Activated naive CD8-positive, alpha-beta T cell treated with anti-CD3 and anti-CD28 coated beads for 36 hours (primary cell): ENCODE results near the gene MALL. TPM values are rescaled to one million over a fixed set of nuclear protein-coding genes. Genes with fewer than 3 reads are reported as not detected.
"Not testable (repeated sequence)": the region's sequence is repeated elsewhere in the genome, so short reads cannot be mapped to it uniquely, and the experiment has no call there.

ENCODE experiments used
- DNase-seq: peaks from one replicate; pipeline ENCODE4 v3.0.0; 2021
- H3K27ac Mint-ChIP-seq: one replicate; pipeline ENCODE4 v1.8.0; 2022; ENCODE audit warnings: mild to moderate bottlenecking, moderate library complexity, mixed read lengths
- H3K27me3 Mint-ChIP-seq: one replicate; pipeline ENCODE4 v1.8.0; 2022; ENCODE audit warnings: mild to moderate bottlenecking, mixed read lengths
- H3K36me3 Mint-ChIP-seq: one replicate; pipeline ENCODE4 v1.8.0; 2021; ENCODE audit warnings: mild to moderate bottlenecking, mixed read lengths
- H3K4me1 Mint-ChIP-seq: one replicate; pipeline ENCODE4 v1.8.0; 2021; ENCODE audit warnings: mixed read lengths
- H3K4me3 Mint-ChIP-seq: one replicate; pipeline ENCODE4 v1.8.0; 2022; ENCODE audit warnings: mild to moderate bottlenecking, moderate library complexity, mixed read lengths
- H3K9me3 Mint-ChIP-seq: one replicate; pipeline ENCODE4 v1.8.0; 2022; ENCODE audit warnings: mixed read lengths
- total RNA-seq, 2 experiments: library from RNA; stranded (reverse); gene quantifications; one replicate each; pipeline ENCODE4 v1.2.3, GENCODE V29; 2021

MALL gene
- total RNA-seq, 2 experiments from 2014 or later = 0.35 to 0.42 TPM

GRCh38 chr2:110105608-110106467 is 9.8 kb downstream of the MALL start:
- no peaks in the 10 kb centered on the region for H3K36me3 Mint-ChIP-seq
- peaks cover 75% of the 10 kb centered on the region for H3K27me3 Mint-ChIP-seq
- peaks cover 19% of the 10 kb centered on the region for H3K4me1 Mint-ChIP-seq
- peaks cover 7% of the 10 kb centered on the region for H3K9me3 Mint-ChIP-seq
- no peak for DNase-seq
- H3K4me3 Mint-ChIP-seq = no peak overlapping the region
- no peak overlapping the region for H3K27ac Mint-ChIP-seq

GRCh38 chr2:110105183-110105582 is 10.4 kb downstream of the MALL start:
- H3K4me1 Mint-ChIP-seq = peaks cover 18% of the 10 kb centered on the region
- no peak overlapping the region for H3K4me3 Mint-ChIP-seq
- no peak overlapping the region for H3K27ac Mint-ChIP-seq
- no peaks in the 10 kb centered on the region for H3K36me3 Mint-ChIP-seq
- peaks cover 5% of the 10 kb centered on the region for H3K9me3 Mint-ChIP-seq
- peaks cover 68% of the 10 kb centered on the region for H3K27me3 Mint-ChIP-seq
- no peak for DNase-seq

DNA sequence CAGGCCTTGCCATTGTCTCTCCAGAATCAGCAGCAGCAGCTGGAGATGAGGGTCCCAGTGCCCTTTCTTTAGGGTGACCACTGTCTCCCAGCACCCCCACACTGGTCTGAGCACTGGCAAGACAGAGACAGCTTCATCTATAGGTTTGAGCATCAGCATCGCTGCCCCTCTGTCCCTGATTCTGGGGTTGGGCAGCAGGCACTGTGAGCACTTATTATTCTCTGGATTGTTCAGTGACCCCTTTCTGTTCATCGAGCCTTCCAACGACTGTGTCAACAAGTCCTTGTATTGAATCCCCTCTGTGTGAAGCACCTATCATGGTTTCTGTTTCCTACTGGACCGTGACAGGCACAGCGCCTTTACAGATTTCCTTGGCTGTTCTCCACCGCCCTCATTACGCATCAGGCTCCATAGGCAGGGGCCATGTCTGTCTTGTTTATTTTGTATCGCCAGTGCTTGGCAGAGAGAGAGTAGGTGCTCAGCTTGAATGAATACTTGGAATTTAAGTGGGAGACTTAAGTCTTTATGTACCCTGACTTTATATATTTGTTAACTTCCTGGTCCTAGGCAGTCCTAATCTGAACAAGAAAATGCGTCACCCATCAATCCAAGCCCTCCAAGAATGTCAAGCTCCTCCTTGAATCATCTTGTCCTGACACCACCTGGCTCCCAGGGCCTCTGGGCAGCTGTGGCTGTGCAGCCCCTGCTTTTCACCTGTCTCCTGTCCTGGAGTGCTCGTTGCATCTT is 11.4 kb downstream of the MALL start:
- no peak overlapping the region for H3K4me3 Mint-ChIP-seq
- H3K9me3 Mint-ChIP-seq = peaks cover 1% of the 10 kb centered on the region
- no peak overlapping the region for H3K27ac Mint-ChIP-seq
- H3K4me1 Mint-ChIP-seq = peaks cover 9% of the 10 kb centered on the region
- no peaks in the 10 kb centered on the region for H3K36me3 Mint-ChIP-seq
- peaks cover 61% of the 10 kb centered on the region for H3K27me3 Mint-ChIP-seq
- no peak for DNase-seq

DNA sequence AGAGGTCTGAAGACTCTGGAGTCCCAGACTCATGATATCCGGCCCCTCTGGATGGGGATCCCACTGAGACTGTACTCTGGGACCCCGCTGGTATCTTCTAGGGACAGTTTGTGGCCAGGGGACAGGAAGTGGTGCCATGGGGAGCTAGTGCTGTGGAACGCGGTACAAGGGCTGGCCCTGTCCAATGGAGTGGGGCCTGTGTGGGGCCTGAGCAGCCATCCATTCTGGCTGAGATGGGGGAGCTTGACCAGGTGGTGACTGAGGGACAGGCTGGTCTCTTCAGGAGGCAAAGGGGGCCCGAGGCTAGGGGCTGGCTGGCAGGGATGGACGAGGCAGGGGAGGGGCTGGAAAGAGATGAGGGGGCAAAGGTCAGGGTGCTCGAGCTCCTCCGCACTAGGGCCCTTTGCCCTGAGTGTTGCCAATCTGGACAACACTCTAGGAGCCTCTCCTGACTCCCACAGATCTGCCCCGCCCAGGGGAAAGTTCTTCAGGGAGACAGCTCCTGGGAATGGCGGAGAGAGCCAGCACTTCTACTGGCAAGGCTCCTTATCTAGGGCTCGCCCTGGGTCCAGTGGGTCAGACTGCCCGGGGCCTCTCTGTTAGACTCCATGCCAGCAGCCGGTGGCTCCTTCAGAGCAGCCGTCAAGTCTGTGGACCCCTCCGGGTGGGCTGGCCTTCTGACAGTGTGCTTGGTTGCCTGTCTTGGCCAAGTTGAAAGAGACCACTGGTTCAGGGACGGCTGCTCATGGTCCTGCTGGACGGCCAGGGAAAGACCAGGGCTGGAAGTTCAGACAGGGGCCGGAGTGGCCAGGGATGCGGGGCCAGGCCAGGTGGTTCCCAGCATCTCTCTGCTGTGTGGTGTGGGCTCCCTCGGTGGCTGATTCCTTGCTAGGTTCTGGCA is 12.3 kb downstream of the MALL start:
- Mint-ChIP-seq H3K4me3 (no peak overlapping the region), H3K27me3 (peaks cover 52% of the 10 kb centered on the region), H3K9me3 (peaks cover 1% of the 10 kb centered on the region), H3K27ac (no peak overlapping the region), H3K36me3 (no peaks in the 10 kb centered on the region), H3K4me1 (peaks cover 8% of the 10 kb centered on the region)
- DNase-seq = no peak

DNA sequence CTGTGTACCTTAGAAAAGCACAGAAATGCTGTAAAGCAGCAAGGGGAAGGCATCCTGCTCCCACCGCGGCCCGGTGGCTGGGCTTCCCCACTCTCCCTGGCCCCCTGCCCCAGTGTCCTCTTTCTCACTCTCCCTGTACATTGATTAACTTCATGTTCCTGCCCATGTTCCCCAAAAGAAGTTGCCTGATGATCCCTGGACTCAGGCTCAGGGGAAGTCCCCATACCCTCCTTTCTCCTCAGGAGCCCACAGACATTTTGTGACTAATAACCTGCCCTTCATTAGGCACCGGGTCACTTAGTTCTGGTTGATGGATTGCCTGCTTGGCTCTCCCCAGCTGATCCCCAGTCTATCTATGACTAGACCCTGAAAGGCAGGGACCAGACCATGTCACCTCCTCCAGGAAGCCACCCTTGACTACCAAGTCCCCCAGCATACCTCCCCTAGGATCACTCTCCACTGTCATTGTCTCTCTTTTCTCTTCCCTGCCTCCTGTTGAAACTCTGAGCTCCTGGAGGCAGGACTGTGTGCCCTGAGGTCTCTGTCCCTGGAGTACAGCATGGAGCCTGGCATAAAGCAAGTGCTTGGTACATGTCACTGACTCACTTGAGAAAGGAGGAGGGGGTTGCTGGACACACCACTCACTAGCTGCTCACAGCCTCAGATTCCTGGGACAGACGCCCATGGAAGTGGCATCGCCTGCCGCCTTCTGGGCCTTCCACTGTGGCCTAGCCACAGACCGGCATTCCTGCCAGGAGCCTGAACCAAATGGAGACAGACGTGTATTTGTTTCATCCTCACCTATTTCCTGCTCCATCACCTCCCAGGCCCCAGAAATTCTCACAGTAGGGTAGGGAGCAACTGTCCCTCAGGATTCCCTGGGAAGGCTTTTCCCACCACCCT is 13.5 kb downstream of the MALL start:
- Mint-ChIP-seq H3K4me3 (no peak overlapping the region), H3K27ac (no peak overlapping the region), H3K9me3 (no peaks in the 10 kb centered on the region)

GRCh38 chr2:110101280-110101844 is 14.3 kb downstream of the MALL start:
- Mint-ChIP-seq H3K27ac (no peak overlapping the region), H3K4me3 (no peak overlapping the region), H3K9me3 (no peaks in the 10 kb centered on the region), H3K27me3 (peaks cover 39% of the 10 kb centered on the region), H3K36me3 (no peaks in the 10 kb centered on the region), H3K4me1 (peaks cover 8% of the 10 kb centered on the region)
- DNase-seq = no peak

More for the DNA sequence above, 13.5 kb downstream of the MALL start:
- DNase-seq = no peak
- Mint-ChIP-seq H3K4me1 (peaks cover 8% of the 10 kb centered on the region), H3K27me3 (peaks cover 45% of the 10 kb centered on the region), H3K36me3 (no peaks in the 10 kb centered on the region)

GRCh38 chr2:110100880-110101279 is 14.7 kb downstream of the MALL start:
- DNase-seq, H3K36me3 Mint-ChIP-seq: not testable (repeated sequence)
- H3K27me3 Mint-ChIP-seq = peaks cover 40% of the 10 kb centered on the region

DNA sequence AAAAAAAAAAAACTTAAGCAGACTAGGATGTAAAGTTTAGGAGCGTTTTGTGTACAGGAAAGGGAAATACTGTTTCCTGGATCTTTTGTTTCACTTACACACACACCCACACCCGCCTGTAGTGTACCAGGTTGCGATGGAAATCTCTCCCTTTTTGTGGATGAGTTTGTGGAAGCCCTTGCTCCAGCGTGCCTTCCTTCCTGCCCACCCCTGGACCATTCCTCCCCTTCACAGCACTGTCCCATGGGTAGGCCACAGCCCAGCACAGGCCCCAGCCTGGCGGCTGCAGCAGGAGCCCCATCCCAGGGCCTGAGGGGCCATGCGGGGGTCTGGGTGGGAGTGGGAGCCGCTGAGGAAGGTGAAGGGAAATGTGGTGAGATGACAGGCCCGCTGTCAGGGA is 15.1 kb downstream of the MALL start:
- Mint-ChIP-seq H3K36me3 (no peaks in the 10 kb centered on the region), H3K27ac (no peak overlapping the region), H3K4me1 (peaks cover 8% of the 10 kb centered on the region), H3K4me3 (no peak overlapping the region), H3K27me3 (peaks cover 36% of the 10 kb centered on the region), H3K9me3 (no peaks in the 10 kb centered on the region)
- no peak for DNase-seq

More at GRCh38 chr2:110100880-110101279, 14.7 kb downstream of the MALL start:
- not testable (repeated sequence) for H3K4me3 Mint-ChIP-seq, H3K4me1 Mint-ChIP-seq, H3K9me3 Mint-ChIP-seq, H3K27ac Mint-ChIP-seq

DNA sequence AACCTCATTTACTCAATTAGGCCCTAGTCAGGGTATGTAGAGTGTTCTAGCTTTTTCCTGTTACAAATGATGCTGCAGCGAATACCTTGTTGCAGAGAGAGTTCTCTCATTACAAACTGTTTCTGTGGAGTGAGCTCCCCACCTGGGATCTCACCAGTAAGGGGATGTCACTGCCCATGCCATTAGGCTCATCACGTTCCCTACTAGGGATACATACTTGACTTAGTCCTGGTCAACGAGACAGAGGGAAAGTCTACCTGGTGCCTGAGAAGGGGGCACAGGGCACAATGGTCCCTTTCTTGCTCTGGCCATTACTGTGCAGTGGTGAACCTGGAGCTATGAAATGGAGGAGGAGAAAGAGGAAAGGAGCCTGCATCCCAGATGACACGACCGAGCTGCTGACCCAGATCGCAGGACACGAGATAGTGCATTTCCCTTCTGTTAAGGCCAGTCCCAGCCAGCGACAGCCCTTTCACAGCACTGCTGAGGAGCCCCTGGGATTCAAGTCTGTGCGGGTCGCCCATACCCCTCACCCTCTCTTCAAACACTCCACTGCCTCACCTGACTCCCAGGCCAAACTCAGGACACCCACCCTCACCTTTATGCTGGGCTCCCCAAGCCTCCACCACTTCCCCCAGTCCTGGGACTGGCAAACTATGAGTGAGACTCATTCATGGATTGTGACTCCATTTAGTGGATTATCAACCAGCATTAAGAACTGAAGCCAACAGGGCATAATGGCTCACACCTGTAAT is 16.0 kb downstream of the MALL start:
- H3K27me3 Mint-ChIP-seq = peaks cover 27% of the 10 kb centered on the region
- H3K36me3 Mint-ChIP-seq = no peaks in the 10 kb centered on the region
- no peak for DNase-seq
- H3K27ac Mint-ChIP-seq = no peak overlapping the region
- H3K4me1 Mint-ChIP-seq = peaks cover 8% of the 10 kb centered on the region
- H3K9me3 Mint-ChIP-seq = no peaks in the 10 kb centered on the region
- H3K4me3 Mint-ChIP-seq = no peak overlapping the region

- Mint-ChIP-seq H3K9me3 (no peaks in the 10 kb centered on the region), H3K27me3 (peaks cover 21% of the 10 kb centered on the region), H3K4me1 (peaks cover 8% of the 10 kb centered on the region), H3K36me3 (no peaks in the 10 kb centered on the region), H3K27ac (no peak overlapping the region), H3K4me3 (no peak overlapping the region)
- DNase-seq = no peak
Measured at GRCh38 chr2:110099038-110099425, 16.6 kb downstream of the MALL start.

DNA sequence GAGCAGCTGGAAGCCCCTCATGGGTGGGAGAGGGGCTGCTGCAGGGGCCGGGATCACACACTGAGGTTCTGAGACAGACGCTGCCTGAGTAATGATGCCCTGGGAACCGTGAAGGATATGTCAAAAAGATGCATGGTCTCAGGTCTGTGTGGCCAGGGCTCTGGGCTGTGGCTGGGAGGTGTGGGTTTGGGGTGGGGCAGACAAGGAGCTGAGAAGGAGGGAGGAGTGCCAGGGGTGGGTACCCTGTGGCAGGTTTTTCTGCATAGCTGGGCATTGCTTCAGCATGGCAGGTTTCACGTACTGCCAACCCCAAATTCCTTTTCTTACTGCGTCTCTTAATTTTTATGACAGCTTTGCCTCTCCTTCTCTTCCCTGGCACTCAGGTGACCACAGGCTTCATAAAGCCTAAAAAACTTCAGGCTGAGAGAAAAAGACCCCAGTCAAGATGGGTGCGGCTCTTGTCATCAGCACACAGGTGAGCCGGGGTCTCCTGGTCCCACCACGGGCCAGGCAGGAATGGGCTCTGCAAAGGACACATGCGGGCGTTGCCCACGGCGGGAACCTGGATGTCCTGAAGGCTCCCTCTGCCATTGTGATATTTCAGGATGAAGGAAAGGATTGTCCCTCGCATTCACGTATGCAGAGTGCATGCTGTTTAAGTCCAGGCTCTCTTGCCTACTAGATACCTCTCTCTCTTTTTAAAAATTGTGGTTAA is 18.0 kb downstream of the MALL start:
- H3K9me3 Mint-ChIP-seq = no peaks in the 10 kb centered on the region
- no peak for DNase-seq
- H3K4me1 Mint-ChIP-seq = peaks cover 8% of the 10 kb centered on the region
- no peaks in the 10 kb centered on the region for H3K36me3 Mint-ChIP-seq
- peaks cover 12% of the 10 kb centered on the region for H3K27me3 Mint-ChIP-seq
- no peak overlapping the region for H3K4me3 Mint-ChIP-seq
- no peak overlapping the region for H3K27ac Mint-ChIP-seq

DNA sequence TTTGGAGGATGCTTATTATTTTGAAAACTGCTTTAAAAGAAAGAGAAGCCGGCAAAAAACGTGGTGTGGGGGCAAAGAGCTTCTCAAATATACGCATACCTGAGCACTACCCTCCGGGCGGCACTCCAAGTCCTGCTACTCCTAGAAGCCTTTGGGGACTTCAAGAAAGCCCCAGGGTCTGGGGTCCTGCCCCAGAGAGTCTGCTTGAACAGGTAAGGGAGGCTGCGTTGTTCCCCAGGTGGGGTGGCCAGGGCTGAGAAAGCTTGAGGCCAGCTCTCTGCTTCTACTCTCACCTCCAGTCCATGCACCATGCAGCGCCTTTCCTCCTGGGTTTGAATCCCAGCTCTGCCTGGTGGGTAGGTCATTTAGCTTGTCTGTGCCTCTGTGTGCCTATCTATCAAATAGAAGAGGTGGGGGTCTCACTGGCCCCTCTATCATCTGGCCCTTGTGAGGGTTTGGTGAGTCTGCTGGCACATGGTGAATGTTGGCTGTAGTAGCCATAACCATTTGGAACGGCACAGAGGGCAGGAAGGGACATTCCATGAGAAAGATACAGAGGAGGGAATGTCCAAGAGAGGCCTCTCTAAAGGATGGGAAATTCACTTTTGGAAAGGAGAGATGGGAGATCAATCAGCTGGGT is 19.5 kb downstream of the MALL start:
- H3K27ac Mint-ChIP-seq = no peak overlapping the region
- H3K9me3 Mint-ChIP-seq = no peaks in the 10 kb centered on the region
- DNase-seq = no peak
- H3K4me1 Mint-ChIP-seq = peaks cover 2% of the 10 kb centered on the region
- H3K4me3 Mint-ChIP-seq = no peak overlapping the region
- no peaks in the 10 kb centered on the region for H3K36me3 Mint-ChIP-seq
- H3K27me3 Mint-ChIP-seq = peaks cover 10% of the 10 kb centered on the region
